HG03045 (cell line): ENCODE measurements around the gene OR5B21.

Experiments used
- ATAC-seq: cut with Tn5 transposase; IDR thresholded peaks from one replicate; pipeline ENCODE4 v1.9.1; 2021; ENCODE audit warnings: mild to moderate bottlenecking, moderate library complexity; ENCODE audit not compliant: unreplicated experiment

Gene OR5B21

DNA sequence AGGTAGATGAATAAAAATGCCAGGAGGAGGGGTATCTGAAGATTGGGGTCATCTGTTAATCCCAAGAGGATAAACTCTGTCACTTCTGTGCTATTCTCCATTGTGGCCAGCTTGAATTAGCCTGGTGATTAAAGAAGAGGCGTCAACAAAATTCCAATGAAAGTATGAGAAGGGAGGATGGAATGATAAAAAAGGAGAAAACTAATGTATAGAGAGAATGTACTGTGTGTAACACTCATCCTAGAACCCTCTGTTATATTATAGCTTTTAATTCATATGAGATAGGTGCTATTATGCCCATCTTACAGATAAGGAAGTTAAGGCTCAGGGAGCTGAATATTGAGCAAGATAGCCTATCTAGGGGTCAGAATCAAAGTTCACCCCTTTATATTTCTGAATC is at the start of gene OR5B21:
OR5B21 (minus strand) TSS at position 101 of the 400 bp plus-strand sequence; CDS start at position 101, 0 bp downstream.
- no peak for ATAC-seq

DNA sequence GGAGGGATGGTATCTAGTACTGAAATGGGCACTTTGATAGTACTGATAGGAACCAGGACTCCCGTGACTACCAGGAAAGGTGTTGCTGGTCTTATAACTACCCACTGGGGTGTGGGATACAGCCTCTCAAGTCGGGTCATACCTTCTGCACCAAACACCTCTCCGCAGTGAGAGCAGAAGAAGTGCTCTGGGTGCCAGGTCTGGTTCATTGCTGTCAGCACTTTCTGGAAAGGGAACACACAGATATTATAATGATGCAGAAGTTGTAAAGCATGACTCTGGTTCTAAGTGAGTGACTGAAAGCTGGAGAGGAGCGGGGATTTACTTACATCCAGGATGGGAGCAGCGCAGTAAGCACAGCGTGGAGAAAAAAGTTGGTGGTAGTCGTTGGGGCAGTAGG is 41.7 kb upstream of the OR5B21 start:
- ATAC-seq, result no peak

DNA sequence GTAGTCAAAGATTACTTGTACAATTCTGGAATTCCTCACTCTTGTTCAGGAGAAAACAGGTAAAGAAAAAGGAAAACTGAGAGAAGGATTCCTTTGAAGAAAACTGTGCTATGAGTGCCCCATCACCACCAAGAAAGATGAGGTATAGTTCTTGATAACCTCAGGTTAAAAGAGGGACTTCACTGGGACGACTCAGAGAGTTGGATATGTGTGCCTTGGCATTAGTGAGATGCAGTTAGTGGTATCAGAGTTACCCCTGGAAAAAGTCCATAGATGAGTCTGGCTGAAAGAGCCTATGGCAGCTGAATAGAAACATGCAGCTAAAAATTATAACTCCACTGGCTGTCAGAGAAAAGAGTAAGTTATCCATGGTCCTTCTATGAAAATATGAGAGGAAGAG is 38.9 kb upstream of the OR5B21 start:
- ATAC-seq, result no peak

DNA sequence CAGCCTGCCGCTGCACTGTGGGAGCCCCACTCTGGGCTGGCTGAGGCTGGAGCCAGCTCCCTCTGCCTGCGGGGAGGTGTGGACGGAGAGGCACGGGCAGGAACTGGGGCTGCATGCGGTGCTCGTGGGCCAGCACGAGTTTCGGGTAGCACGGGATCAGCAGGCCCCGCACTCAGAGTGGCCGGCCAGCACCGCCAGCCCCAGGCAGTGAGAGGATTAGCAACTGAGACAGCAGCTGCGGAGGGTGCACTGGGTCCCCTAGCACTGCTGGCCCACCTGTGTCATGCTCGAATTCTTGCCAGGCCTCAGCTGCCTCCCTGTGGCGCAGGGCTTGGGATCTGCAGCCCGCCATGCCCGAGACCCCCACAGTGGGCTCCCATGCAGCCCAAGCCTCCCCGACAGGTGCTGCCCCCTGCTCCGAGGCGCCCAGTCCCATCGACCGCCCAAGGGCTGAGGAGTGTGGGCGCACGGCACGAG is 24.0 kb upstream of the OR5B21 start:
- no peak for ATAC-seq

DNA sequence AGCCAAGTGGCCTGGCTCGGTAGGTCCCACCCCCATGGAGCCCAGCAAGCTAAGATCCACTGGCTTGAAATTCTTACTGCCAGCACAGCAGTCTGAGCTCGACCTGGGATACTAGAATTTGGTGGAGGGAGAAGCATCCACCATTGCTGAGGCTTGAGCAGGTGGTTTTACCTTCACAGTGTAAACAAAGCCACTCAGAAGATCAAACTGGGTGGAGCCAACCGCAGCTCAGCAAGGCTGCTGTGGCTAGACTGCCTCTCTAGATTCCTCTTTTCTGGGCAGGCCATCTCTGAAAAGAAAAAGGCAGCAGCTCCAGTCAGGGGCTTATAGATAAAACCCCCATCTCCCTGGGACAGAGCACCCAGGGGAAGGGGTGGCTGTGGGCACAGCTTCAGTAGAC is 22.3 kb upstream of the OR5B21 start:
- ATAC-seq, result no peak

DNA sequence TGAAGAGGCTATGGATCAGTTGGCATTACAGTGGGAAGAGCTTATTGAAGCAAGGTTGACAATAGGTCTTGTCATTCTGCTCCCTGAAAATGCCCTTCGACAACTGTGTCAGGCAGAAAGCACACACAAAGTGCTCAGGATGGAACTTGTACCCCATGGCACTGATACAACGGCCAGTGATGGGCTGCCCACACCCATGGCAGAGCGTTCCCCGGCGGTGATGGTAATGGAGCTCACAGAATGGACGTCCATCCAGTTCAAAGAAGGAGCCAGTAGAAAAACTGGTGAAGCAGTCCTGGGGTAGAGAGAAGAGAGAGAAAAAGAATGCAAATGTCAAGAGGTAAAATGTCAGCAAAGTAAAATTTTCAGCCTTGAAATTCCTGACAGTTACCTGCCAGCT is 19.5 kb upstream of the OR5B21 start:
- no peak for ATAC-seq

DNA sequence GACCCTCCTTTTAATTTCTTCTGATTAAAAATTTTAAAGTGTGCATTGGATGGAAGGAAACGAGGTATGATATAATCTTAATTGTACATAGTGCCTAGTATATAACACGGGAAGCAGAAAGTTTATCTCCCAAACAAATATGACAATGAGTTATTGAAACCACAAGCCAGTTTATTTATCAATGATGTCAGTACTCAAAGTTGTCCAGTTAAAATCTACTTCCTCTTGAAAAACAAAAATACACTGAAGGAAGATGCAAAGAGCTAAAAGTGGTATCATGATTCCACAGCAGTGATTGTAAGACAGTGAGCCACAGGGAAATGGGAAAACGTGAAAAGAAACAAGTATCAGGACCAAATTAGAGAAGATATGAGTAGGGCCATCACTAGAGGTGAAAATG is 18.8 kb upstream of the OR5B21 start:
- no peak for ATAC-seq

DNA sequence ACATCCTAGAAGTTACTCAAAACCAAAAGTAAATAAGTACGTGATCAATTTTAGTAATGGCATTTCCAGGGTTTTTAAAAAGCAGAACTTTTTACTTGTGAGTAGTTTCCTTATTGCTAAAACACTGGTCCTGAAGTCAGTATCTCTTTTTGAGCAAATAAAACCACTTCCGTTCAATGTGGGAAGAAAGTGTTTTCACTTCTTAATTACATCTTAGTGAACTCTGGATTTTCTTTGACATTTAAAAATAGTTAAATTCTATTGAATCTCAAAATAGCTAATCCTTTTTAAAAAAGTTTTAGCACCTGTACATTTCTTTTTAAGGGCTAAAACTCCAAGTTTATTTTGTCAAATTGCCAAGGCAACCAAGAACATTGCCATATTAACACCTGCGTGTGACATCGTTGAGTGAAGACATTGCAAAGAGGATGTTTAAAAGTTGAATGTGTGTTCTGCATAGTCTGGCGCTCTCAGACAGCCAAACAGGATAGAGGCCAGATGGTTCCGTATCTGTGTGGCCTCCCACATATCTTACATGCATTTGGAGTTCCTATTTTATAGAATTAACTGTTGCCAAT is 17.2 kb upstream of the OR5B21 start:
- peak; percentile 67 for ATAC-seq

DNA sequence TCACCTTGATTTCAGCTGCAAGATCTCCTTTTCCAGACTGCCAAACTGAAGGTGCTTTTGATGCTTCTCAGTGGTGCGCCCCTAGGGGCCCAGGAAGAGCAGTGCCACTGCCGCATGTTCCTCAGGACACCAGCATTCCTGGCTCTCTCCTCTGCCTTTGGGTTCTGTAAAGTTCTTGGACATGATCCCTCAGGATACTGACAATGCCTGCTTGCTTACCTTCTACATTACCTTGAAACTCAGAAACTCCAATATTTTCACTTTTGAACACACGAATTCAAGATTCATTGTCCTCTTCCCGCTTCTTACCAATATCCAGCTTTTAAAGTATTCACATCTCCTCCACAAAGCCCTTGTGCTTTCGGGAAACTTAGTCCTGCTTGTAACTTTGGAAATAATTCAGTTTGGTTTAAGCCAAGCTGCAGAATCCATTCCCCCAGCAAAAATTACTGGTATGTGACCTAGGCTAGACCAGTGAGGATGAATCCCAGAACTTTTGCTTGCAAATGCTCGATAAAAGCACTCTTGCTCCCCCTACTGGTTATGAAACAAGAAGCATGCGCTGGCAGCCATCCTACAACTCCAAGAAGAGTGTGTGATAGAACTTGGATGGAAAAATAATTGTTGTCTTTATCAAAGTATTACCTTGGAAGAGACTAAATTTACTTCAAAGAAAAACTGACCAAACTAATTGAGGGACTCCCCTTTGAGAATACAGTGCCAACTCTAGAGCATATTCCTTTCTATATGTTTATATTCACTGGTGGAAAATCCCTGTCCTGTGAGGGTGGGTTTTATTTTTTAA is 16.5 kb upstream of the OR5B21 start:
- ATAC-seq, result peak; percentile 65

DNA sequence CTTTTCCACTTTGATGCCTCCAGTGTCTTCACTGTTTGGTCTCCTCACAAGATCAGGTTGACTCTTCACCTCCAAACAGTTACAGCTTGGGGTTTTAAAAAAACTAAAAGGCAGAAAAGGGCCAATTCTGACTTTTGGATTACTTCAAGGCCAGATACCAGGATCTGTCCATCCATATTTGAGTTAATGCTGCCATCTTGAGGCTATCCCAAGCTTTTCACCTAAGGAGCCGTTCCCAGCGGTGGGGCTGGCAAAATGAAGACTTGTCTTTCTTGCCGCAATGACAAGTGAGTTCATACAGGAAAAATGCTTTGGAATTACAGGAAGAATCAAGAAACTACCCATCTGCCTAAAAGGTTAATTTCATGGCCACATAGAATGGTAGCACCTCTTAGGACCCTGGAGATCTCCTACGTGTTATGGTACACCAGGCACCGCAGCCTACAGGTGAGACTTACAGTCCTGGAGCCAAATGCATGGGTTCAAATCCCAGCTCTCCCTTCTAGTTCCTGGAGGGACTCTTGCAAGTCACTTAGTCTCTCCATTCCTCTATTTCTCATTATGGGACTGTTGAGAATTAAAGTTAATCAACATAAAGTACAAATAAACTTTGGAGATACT is 6.0 kb upstream of the OR5B21 start:
- ATAC-seq, result no peak

DNA sequence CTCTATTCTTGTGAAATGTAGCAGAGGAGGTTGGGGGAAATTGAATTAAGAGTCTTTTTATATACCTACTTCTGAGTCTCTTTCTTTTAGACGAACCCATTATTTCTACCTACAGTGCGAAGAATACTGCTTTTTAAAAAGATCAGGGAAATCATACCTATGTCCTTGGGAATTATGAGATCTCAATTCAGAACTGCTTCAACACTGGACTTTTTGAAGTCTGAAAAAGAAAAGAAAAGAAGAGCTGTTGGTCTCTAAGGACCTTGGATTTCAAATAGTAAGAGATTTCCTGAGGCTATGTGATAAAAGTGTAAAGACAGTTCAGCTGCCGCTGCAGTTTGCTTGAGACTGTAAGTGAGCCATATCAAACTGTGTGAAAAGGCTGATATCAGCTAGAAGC is 3.7 kb upstream of the OR5B21 start:
- ATAC-seq, result no peak

DNA sequence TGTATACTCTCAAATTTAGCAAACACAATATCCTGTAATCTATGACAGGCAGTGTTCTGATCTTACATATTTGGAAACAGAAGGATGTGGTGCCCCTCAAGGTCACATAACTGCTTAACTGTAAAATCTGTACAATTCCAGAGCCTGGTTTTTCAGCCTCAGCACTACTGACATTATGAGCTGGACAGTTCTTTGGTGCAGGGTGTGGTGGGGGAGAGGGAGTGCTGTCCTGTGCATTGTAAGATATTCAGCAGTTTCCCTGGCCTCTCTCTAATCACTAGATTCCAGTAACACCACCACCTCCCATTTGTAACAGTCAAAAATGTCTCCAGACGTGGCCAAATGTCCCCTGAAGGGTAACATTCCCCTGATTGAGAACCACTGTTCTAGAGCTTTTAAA is 1.8 kb upstream of the OR5B21 start:
- no peak for ATAC-seq

DNA sequence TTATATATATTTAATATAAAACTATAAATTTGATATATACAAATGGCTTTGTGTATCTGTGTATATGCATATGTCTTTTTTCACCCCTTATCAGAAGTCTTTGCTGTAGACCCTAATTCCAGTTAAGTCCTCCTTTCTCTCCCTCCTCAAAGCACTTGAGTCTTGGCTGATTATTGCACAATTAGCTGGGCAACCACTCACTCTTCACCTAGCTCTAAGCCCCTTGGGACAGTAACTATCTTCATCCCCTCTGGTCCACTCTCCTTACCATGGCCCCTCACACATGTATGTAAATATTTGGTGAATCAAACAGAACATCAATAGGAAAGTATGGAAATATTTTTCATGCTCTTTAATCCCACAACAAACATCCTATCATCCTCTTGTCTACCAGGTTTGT is 909 bp upstream of the OR5B21 start:
- ATAC-seq, result no peak

DNA sequence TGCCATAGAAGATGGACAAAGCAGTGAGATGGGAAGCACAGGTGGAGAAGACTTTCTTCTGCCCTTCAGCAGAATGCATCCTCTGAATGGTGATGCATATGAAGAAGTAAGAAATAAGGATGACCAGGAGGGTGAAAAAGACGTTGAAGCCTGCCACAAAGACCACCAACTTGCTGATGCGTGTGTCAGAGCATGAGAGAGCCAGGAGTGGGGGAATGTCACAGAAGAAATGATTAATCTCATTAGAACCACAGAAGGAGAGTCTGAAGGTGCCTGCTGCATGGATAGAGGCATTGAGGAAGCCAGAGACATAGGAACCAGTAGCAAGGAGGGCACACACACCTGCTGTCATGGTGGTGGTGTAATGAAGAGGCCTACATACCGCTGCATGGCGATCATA is 550 bp downstream of the OR5B21 start:
- ATAC-seq, result no peak

DNA sequence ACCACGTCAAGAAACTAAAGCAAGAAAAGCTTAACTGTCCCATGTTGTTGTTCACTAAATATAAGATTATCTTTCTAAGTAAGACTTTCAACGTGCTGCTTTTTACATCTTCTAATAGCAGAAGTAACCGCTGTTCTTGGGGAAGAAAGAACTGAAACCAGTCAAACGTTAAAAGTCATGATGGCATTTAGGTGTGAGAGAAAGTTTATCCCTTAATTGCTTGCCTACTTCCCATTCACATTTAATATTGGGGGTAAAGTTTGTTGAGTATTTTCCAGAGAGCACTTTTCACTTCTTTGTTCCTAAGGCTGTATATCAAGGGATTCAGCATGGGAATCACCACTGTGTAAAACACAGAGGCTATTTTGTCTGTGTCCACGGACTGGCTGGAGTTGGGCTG is 970 bp downstream of the OR5B21 start:
- no peak for ATAC-seq

DNA sequence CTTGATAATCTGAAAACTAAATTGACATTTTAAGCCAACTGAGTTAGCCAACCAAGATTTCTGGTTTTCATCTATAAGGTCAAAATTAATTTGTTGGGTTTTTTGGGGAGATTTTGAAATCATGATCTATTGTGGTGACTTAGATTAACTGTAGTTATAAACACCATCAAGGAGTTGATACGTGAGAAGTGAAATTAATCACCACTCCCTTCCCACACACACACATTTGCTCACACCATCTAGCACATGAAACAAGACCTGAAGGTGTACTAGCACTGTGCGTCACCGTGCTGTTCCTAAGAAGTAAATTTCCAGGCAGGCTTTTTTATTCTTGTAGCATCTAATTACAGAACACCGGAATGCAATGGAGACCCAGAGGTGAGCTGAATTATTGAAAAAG is 2.1 kb downstream of the OR5B21 start:
- ATAC-seq, result no peak

DNA sequence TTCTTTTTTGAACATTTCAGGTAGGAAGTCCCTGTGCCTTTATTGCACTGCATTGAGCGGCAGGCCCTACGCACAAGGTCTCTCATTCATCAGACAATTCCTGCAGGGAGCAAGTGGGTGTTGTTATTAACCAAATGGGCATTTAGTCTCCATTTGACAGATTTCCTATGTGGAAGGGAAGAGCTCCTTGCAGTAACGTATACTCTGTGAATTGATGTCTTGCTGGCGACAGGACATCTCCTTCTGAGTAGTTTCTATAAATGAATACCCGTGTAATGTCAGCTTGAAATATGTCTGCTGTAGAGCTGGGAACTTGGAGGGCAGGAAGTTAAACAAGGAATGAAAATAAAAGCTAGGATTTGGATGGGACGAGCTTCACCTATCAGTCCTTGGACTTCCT is 3.7 kb downstream of the OR5B21 start:
- ATAC-seq, result no peak

DNA sequence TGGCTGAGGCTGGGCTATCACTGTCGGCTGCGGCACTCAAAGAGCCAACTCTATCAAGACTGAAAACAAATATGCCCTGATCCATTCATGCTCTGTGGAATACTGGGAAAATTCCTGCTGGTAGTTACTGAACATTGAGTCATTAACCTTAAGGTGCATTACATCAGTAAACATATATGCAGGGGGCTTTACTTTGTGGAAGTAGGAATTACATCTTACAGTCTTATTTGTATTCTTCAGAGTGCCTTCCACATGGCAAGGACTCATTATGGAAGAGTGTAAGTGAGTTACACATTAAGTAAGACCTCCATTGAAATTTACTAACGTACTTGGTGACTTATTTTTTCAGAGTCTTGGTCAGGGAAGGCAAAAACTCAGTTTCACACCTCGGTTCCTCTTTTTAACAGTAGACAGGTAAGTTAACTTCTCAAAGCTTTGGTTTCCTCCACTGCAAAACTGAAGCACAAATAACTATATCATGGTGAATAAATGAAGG is 4.5 kb downstream of the OR5B21 start:
- ATAC-seq, result peak; percentile 90

DNA sequence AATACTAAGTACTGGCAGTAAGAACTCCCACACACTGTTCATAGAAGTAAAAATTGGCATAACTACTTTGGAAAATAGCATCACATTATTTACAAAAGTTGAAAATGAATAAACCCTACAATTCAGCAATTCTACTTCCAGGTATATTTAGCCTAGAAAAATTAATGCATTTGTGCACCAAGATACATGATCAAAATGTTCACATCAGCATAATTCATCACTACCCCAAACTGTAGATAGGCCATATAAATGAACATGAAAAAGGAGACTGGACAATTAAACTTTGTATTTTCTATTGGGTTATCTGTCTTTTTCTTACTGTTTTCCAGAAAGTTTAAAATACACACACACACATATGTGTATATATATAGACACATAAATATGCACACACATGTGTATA is 5.9 kb downstream of the OR5B21 start:
- no peak for ATAC-seq

DNA sequence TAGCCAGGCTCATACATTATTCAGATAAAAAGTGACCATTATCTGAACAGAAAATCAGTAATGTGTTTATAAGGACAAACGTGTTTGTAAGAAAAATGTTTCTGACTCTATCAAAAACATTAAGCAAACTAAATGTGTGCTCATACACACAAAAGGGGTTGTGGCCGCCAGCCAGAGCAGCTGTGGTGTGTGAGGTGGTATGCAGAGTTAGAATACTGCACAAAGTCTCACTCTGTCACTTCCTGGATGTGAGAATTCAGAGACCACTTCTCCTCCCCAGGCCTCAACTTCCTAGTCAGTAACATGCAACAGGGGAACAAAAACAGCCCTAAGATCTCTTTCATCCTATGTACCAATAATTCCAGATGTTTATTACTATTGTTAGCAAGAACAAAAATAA is 9.4 kb downstream of the OR5B21 start:
- ATAC-seq, result no peak

DNA sequence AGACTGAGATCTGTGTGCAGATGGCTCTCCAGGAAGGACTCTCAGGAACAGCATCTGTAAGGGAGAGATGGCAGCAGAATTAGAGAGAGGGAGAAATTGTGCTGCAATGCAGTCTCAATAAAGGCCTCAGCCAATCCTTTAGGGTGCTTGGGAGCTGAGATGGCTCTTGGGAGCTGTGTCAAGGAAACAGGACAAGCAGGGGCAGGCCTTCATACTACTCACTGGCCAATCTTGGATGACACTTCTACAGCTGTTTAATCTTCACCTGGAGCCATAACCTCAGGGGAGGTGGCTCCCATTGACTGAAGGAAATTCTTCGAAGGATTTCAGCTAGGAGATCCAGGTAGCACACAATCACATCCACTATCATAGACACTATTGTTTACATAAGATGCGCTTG is 10.0 kb downstream of the OR5B21 start:
- no peak for ATAC-seq

DNA sequence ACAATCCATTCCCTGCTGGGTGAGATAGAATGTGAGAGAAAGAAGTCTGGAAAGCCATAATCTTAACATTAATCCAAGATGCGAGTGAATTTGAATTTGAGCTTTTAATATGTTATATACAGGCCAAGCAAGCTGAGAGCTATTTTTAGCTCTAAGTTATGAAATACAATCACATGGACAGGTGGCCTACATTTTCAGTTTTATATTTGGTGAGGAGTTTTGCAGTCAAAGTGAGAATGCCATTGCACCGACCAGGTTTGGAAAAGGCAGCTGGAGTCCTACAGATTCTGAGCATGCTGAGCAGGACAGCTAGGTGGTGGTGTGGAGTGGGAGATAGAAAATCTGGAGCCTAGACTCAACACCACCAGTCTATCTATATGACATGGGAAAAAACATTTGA is 12.0 kb downstream of the OR5B21 start:
- ATAC-seq, result peak; percentile 51
